NCI-H1436 (cell line): Measurements from ENCODE around the gene TTC38.
A peak's percentile ranks its signal among the peaks of the same experiment; 100 is the strongest.
"Not testable (repeated sequence)": the region's sequence is repeated elsewhere in the genome, so short reads cannot be mapped to it uniquely, and the experiment has no call there.

Source experiments
- DNase-seq: peaks from one replicate; lab custom pipeline; 2025; lab: John Stamatoyannopoulos, UW

The TTC38 gene

DNA sequence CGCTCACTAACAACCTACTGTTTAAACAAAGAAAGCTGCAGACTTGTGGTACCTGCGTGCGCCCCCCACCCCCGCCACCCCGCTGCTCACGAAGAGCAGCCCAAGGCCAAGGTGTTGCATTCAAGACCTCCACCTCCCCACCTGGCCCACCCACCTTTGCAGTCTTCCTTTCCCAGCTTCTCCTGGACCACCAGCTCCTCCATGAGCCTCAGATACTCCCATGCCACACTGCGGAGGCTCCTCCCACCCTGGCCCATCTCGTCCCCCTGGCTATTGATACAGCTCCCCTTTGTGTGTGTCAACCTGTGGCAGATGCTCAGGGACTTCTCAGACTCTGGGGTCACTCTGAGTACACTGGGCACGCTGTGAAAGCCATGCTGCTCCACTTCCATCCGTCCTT is 21.6 kb upstream of the TTC38 start:
- DNase-seq = no peak

DNA sequence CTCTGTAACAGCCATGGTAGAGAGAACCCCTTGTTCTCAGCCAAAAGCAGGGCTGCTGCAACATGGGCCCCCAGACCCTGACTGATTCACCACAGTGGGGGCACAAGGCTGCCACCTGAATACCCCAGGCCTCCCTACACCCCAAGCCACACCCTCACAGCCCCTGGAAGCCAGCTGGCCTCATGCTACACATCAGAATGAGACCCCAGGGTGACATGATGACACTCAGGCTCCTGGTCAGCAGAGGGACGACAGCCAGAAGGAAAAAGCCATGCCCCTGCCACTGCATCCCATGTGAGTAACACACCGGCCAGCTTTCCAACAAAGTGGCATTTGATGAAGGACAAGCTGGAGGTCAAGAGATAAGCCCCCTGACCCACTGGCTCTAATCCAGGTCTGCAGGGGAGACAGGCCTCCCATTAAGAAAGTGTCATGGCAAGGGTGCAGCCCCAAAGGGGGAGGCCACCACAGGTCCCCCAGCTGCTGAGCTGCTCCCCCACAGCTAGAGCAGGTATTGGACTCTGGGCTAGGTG is 20.3 kb upstream of the TTC38 start:
- no peak for DNase-seq

DNA sequence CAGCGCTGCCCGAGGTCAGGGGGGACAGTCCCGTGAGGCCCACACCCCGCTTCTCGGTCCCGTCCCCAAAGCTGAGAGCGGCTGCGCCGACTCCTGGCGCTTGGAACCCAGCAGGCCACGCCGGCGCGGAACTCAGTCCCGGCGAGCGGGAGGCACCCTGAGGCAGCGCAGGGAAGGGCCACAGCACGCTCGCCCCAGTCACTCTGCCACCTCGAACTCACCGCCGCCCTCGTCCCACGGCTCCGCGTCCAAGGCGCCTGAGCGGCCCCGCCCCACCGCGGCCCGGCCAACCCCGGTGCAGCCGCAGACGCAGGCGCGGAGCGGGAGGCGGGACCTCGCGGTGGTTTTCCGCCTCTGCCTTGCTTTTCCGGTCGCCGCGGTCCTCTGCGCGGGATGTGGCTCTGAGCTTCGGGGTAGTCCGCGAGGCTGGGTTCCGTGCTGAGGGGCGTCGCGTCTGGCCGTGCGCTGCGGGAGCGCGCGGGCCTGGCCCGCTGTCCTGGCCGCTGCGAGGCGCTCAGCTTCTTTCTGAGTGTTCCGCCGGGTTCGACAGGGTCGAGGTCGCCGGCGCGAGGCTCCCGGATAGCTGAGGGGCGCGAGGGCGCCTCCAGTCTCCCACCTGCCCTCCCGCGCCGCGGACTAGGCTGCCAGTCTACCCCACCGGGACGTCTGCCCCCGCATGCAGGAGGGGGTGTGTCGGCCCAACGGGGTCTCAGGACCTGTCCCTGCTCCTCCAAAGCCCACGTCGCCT is 17.6 kb upstream of the TTC38 start, which contains the start of gene CDPF1:
TSS of gene CDPF1 (minus strand) at position 259 of the 748 bp plus-strand sequence. CDS start 2,009 bp downstream, outside the sequence.
- DNase-seq = peak; percentile 80

DNA sequence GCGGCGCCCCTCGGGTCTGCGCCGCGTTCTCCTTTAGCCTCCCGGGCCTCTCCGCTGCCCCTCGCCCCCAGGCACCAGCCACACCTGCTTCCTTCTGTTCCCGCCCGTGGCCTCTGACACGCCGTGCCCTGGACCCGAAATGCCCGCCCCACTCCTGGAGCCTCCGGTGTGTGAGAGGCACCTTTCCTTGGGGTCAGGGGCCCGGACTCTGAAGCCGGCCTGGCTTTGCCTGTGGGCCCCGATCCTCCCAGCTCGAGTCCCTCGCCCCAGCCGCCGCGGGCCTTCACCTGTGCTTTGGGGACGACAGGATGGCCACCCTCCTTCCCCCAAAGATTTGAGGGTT is 17.1 kb upstream of the TTC38 start:
- DNase-seq = no peak

DNA sequence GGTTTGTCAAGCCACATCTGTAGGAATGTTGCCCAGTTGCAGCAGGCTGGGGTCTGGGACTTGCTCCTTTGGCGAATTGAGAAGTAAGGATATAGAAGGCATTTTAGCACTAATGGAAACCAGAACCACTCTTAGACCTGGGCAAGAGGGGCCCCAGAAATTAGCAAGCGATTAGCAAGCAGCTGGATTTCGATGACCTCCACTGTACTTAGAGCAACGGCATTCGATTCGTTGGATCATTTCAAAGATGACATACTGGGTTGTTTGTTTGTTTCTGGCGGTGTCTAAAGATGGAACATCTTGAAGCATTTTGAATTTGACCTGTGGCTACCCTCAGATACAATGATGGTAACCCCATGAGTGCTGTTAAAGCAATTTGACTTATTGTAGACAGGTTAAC is 16.5 kb upstream of the TTC38 start:
- no peak for DNase-seq

DNA sequence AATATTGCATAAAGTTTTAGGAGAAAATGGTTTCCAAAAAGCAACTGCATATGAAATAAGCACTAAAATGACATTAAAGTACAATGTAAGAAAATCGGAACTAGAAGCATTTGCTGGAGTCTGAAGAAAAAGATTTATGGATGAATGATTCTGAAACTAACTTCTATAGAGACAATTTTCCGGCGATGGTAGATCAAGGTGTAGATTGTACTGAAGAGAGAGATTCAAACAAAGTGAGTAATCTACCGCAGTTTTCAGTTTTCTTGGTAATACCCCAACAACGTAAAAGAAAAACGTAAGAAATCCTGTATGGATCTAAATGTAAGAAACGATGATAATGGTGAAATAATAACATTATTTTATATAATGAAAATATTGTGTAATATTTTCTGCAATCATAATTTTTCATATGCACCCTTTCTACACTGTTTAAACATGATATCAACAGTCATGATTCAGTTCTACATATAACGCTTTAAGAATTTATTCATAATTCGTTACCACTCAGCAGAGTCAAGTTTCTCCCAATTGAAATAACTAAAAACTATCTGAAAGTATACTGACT is 15.9 kb upstream of the TTC38 start:
- no peak for DNase-seq

DNA sequence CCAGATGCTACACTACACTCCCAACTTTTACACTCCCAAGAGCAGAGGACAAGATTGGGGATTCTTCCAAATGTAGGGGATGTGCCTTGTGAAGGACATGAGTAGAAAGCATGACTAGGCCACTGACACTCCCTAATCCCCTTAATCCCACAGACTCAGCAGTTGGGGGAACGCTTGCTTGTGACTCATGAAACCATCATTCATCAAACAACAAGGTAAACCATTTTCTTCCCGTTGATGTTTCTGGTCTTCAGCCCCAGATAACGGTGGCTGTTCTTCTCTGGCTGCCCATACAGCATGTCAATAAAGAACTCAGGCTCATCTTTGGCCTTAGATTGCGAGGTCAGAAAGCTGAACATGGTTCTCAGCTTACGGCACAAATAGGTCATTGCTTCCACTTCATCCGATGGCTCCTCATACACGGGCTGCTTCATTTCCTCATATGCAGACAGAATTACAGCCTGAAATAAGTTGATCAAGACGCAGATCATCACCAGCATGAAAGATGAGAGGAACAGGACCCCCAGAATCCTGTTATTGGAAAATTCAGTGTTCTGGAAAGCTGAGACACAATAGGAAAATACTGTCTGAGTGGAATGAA is 11.3 kb upstream of the TTC38 start:
- DNase-seq = no peak

DNA sequence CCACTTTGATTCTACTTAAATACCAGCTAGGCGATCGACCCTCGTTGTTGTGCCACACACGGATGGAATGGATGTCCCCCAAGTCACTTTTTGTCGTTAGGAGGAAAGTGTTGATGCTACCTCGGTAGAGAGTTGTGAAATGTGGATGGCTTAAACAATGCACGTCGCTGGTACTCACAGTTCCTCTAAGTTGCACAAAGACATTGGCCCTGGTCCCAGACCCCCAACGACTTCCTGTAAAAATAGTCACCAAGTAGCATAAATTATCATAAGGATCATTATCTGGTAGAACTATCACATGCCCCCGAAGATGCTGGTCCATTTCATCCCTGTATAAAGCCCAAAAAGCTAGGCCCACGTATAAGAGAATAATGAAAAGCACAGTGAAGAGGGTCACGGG is 8.4 kb upstream of the TTC38 start:
- no peak for DNase-seq

DNA sequence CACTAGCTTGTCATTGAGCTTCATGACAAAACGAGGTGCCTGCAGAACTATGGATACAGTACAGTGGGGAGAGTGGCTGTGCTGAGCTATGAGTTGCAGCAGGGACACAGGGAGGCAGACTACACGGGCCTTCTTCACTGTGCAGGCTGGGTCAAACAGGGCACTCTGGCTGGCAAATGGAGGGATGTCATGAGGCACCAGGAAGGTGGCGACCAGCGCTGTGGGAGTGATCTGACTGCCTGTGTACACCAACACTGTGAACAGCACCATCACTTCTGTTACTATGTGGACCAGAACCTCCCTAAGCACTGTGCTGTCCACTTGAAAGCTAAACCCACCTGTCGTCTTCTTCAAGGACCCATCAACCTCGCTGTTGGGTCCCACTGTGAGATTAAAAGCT is 7.8 kb upstream of the TTC38 start:
- DNase-seq = no peak

DNA sequence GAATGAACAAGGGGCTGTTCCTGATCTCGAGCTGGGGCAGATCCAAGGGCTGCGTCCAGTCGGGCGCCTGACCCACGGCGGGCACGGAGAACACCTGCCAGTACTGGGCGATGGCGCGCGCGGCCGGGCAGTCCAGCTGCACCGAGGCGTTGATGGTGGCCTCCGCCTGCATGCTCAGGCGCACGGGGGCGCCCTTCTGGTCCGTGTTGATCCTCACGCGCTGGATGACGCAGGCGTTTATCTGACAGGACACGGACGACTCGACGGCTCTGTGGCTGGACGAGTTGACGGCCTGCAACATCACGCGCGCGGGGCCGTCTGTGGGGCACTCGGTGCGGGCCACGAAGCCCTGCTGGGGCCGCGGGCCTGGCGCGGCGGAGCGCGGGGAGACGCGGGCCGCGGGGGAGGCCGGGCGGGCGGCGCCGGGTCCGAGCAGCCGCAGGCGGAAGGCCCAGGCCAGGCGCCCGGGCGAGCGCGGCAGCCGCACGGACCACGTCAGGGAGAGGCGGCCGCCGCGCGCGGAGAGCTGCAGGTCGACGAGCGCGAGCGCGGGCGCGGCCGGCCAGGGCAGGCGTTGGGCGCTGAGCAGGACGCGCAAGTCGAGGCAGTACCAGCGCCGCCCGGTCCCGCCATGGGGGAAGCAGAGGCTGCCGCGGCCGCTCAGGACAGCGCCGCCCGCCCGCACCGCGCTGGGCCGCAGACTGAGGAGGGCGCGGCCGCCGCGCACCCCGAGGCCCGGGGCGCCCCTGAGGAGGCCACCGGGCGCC is 5.2 kb upstream of the TTC38 start:
- DNase-seq = no peak

DNA sequence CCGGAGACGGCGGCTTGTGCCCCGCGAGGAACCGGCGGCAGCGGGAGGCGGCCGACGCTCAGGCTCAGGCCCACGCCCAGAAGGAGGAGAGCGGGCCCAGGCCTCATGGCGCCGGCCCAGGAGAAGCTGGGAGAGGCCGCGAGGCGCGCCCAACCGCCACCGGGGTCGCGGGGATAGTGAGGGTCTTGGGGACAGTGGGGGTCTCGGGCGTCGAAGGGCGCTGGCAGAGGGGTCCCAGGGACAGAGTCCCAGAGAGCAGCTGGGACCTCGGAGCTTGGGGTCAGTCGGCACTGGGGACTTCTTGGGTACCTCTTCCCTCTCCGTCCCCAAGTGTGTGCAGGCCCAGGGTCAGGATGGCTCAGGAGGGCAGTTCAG is 4.6 kb upstream of the TTC38 start, which contains the start of gene PKDREJ:
TSS of gene PKDREJ (minus strand) at position 128 of the 375 bp plus-strand sequence. CDS start at position 107, 21 bp downstream.
- DNase-seq = no peak

DNA sequence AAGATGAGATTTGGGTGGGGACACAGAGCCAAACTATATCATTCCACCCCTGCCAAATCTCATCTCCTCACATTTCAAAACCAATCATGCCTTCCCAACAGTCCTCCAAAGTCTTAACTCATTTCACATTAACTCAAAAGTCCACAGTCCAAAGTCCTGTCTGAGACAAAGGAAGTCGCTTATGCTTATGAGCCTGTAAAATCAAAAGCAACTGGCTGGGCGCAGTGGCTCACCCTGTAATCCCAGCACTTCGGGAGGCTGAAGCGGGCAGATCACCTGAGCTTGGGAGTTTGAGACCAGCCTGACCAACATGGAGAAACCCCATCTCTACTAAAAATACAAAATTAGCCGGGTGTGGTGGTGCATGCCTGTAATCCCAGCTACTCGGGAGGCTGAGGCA is 3.3 kb upstream of the TTC38 start:
- not testable (repeated sequence) for DNase-seq

DNA sequence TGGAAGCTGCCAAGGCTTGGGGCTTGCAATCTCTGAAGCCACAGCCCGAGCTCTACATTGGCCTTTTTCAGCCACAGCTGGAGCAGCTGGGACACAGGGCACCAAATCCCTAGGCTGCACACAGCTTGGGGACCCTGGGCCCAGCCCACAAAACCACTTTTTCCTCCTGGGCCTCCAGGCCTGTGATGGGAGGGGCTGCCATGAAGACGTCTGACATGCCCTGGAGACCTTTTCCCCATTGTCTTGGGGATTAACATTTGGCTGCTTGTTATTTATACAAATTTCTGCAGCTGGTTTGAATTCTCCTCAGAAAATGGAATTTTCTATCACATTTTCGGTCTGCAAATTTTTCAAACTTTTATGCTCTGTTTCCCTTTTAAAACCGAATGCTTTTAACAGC is 2.2 kb upstream of the TTC38 start:
- not testable (repeated sequence) for DNase-seq

DNA sequence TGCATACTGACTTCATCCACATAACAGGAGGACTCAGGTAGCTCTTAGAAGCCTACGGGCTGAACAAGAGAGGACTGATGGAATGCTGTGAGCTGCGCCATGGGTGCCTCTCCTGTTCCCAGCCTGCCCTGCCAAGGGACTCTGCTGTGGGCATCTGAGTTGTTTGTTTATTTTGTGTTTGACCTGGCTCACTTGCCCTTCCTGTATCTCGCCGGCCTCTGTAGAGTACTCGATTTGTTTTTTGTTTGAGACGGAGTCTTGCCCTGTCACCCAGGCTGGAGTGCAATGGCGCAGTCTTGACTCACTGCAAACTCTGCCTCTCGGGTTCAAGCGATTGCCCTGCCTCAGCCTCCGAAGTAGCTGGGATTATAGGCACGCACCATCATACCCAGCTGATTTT is 1.8 kb downstream of the TTC38 start:
- no peak for DNase-seq

DNA sequence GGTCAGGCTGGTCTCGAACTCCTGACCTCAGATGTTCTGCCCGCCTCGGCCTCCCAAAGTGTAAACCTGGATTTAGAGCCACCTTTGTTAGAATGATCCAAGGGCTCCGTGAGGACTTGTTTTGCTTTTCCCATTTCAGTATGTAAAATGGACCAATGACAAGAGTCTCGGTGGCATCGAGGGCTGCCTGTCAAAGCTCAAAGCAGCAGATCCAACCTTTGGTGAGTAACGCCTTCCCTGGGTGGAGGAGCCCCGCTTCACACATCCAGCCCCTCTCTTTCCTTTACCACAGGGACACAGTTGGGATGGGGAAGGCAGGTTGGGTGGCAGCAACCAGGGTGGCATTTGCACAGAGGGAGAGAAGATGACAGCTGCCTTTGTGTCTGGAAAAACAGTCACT is 4.4 kb downstream of the TTC38 start:
- no peak for DNase-seq

DNA sequence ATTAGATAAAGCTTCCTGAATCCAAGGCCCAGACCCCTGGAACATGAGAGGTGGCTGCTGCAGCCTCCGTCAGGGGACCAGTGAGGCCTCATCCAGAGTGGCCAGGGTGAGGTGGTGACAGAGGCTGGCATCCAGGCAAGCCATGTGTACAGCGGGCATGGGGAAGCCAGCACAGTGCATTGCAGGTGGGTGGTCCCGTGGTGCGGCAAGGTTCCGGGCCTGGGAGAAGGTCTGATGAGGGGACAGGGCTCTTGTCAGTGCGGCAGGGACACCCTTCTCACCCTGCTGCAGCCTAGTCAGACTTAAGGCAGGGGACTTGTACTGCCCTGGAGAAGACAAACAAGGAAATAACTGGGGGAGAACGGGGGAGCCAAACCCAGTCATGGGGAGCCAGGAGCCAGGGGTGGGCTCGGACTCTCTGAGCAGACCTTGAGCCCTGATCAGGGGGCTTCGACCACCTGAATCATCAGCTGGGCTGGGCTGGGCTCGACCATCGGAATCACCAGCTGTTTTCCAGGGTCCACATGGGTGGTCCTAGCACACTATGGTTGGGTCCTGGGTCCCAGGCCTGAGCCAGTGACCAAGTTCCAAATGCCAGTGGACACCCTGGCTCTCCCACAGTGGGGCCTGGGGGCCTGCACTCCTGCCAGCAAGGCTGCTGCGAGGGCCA is 5.1 kb downstream of the TTC38 start:
- DNase-seq = no peak

DNA sequence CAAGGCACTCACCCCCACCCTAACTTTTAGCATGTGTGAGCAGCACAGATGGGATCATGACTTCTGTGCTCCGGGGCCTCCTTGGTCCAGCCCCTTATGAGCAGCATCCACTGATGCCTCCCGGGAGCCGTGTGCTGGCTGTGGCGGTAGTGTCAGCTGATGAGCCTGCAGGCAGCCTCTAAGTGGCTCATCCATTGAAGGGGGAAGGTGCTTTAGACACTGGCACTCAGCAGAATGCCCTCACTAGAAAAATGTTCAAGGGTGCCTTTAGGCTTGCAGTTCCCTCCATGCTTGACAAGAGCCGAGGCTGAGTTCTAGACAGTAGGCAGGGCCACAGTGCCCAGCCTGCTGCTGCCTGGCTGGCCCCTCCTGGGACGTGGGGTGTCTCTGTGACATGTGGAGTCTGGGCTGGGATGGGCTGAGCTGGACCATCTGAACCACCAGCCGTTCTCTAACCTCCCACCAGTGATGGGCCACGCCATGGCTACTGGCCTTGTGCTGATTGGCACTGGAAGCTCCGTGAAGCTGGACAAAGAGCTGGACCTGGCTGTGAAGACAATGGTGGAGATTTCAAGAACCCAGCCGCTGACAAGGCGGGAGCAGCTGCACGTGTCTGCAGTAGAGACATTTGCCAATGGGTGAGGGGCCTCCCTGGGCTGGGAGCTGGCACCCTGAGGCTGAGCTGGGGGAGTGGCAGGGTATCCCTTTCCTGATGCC is 5.8 kb downstream of the TTC38 start:
- no peak for DNase-seq

DNA sequence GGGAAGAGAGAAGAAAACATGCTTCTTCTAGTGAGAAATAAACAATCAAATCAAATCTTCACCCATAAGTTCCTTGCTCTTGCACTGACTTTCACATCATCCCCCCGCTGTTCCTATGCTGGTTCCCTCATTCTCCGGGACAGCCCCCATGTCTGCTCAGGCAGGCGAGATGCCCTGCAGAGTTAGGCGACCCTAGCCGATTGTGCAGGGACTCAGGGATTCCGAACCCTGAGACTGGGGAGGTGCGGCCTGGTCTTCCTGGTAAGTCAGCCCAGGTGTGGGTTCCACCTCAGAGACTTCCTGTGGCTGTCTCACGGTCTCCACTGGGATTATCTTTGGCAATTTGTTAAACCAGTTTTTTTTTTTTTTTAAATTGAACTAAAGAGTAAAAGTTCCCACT is 6.6 kb downstream of the TTC38 start:
- no peak for DNase-seq

DNA sequence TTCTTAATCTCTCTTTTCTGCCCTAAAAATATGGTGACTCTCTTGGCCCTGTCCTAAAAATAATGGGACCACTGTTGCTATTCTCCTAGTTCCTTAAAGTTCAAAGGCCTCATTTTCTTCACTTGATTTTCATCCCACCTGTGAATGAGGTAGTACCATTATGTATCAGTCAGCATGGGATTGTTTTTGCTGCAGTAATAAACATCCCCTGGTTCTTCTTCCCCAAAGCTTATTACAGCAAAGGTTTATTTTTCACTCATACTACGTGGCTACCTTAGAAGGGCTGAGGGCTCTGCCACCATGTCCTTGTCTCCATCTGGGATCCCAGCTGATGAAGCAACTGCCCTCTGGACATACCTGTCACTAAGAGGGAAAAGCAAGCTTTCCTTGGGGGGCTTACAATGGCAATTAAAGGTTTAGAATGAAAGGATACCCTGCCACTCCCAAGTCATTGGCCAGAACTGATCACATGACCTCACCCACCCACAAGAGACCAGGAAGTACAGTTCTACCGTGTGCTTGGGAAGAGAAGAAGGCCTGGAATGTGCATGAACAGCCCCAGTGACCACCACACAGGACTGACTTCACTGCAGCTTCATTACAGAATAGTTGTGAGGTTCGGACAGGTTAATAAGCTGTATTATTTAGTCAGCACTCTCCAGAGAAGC is 7.8 kb downstream of the TTC38 start:
- no peak for DNase-seq

DNA sequence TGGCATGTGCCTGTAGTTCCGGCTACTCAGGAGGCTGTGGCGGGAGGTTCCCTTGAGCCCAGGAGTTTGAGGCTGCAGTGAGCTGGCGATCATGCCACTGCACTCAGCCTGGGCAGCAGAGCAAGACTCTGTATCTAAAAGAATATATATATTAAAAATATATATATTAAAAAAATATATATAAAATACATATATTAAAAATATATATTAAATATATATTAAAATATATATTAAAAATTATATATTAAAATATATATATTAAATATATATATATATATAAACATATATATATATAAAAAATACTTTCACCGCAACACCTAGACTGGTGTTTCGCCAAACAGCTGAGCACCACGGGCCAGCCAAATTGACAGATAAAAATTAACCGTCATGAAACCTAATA is 8.8 kb downstream of the TTC38 start:
- no peak for DNase-seq
